Right lobe of liver (tissue), 4 donors: ENCODE results near the gene TGFB2.

Source experiments
- POLR2A ChIP-seq: fragments of 450-650 bp; IDR thresholded peaks from one replicate; pipeline ENCODE4 v1.6.1; 2017; ENCODE audit warnings: antibody characterized with exemption, mild to moderate bottlenecking
- TF ChIP-seq, protein P1 (sequence below), 4 donors: fragments of 200-600 bp in 3 of 4; fragments of 450-650 bp in 1 of 4; IDR thresholded peaks; one replicate each; pipeline versions ENCODE4 v1.5.1 to v1.8.0; 2016 to 2022; ENCODE audit warnings: antibody characterized with exemption in 4 of 4, mild to moderate bottlenecking in 2 of 4
- donor health status: DM: no; HTN: no; CAD: no.
- donor health status: DM: no; HTN: no; CAD: no.
- donor health status: DM: no; HTN: yes; CAD: no.

- TF ChIP-seq, protein P1, sequence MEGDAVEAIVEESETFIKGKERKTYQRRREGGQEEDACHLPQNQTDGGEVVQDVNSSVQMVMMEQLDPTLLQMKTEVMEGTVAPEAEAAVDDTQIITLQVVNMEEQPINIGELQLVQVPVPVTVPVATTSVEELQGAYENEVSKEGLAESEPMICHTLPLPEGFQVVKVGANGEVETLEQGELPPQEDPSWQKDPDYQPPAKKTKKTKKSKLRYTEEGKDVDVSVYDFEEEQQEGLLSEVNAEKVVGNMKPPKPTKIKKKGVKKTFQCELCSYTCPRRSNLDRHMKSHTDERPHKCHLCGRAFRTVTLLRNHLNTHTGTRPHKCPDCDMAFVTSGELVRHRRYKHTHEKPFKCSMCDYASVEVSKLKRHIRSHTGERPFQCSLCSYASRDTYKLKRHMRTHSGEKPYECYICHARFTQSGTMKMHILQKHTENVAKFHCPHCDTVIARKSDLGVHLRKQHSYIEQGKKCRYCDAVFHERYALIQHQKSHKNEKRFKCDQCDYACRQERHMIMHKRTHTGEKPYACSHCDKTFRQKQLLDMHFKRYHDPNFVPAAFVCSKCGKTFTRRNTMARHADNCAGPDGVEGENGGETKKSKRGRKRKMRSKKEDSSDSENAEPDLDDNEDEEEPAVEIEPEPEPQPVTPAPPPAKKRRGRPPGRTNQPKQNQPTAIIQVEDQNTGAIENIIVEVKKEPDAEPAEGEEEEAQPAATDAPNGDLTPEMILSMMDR (IDR thresholded peaks at IDR 0.05): no peak
- no peak for TF ChIP-seq POLR2A
Measured at GRCh38 chr1:218355278-218355677, 10.1 kb downstream of the TGFB2 start.
